Neural cell (in vitro differentiated cells): ENCODE results near the gene ANK2. TPM values are rescaled to one million over a fixed set of nuclear protein-coding genes. Genes with fewer than 3 reads are reported as not detected.

Source experiments
- H2AFZ ChIP-seq: fragments of 200-600, 300-800 bp; sonication (generic), shearing (Covaris generic); 2 replicates; pipeline ENCODE4 v1.6.0; 2014; ENCODE audit warnings: low read depth, mild to moderate bottlenecking, antibody characterized with exemption, low read length, moderate library complexity
- H3F3A ChIP-seq: fragments of 200-600 bp; shearing (Covaris generic); 2 replicates; pipeline ENCODE4 v1.6.1; 2016; ENCODE audit warnings: mild to moderate bottlenecking, moderate library complexity, mixed read lengths, antibody characterized with exemption, low read length; ENCODE audit not compliant: insufficient read depth, poor library complexity, severe bottlenecking
- H3K27ac ChIP-seq: fragments of 200-600, 300-800 bp; sonication (generic), shearing (Covaris generic); 2 replicates; pipeline ENCODE4 v1.5.1; 2014; ENCODE audit warnings: mild to moderate bottlenecking, low read length, moderate library complexity
- H3K27me3 ChIP-seq: fragments of 300-800, 200-600 bp; sonication (generic), shearing (Covaris generic); 2 replicates; pipeline ENCODE4 v1.6.0; 2014; ENCODE audit warnings: mild to moderate bottlenecking, low read depth, low read length, moderate library complexity; ENCODE audit not compliant: insufficient read depth
- H3K36me3 ChIP-seq: fragments of 300-800, 200-600 bp; sonication (generic), shearing (Covaris generic); 2 replicates; pipeline ENCODE4 v1.5.1; 2014; ENCODE audit warnings: mild to moderate bottlenecking, antibody characterized with exemption, low read length, moderate library complexity; ENCODE audit not compliant: insufficient read depth
- H3K4me2 ChIP-seq: fragments of 300-800, 200-600 bp; sonication (generic), shearing (Covaris generic); 2 replicates; pipeline ENCODE4 v1.6.0; 2014; ENCODE audit warnings: mild to moderate bottlenecking, low read length
- H3K4me3 ChIP-seq: fragments of 300-800, 200-600 bp; sonication (generic), shearing (Covaris generic); 2 replicates; pipeline ENCODE4 v1.5.1; 2014; ENCODE audit warnings: mild to moderate bottlenecking, low read length, moderate library complexity
- H3K79me2 ChIP-seq: fragments of 200-600 bp; shearing (Covaris generic); replicated peaks from 2 replicates; pipeline ENCODE4 v1.6.0; 2014; ENCODE audit warnings: mild to moderate bottlenecking, low read length, moderate library complexity; ENCODE audit not compliant: insufficient read depth
- H3K9ac ChIP-seq: fragments of 300-800, 200-600 bp; sonication (generic), shearing (Covaris generic); 2 replicates; pipeline ENCODE4 v1.6.1; 2016; ENCODE audit warnings: mild to moderate bottlenecking, low read length, mixed read lengths
- H3K9me2 ChIP-seq: fragments of 200-600 bp; shearing (Covaris generic); 2 replicates; pipeline ENCODE4 v1.6.1; 2016; ENCODE audit warnings: mild to moderate bottlenecking, low read length, mixed read lengths; ENCODE audit not compliant: insufficient read depth
- H3K9me3 ChIP-seq: fragments of 200-600, 300-800 bp; sonication (generic), shearing (Covaris generic); 2 replicates; pipeline ENCODE4 v1.6.1; 2016; ENCODE audit warnings: mild to moderate bottlenecking, mixed run types, low read length, moderate library complexity, mixed read lengths
- H4K20me1 ChIP-seq: fragments of 200-600 bp; shearing (Covaris generic); 2 replicates; pipeline ENCODE4 v1.6.1; 2016; ENCODE audit warnings: mild to moderate bottlenecking, mixed run types; ENCODE audit not compliant: insufficient read depth
- CTCF ChIP-seq: fragments of 450-650 bp; IDR thresholded peaks from 2 replicates; pipeline ENCODE4 v1.5.1; 2014; ENCODE audit warnings: antibody characterized with exemption, mild to moderate bottlenecking, moderate library complexity; ENCODE audit not compliant: poor library complexity, severe bottlenecking
- EP300 ChIP-seq: fragments of 450-650 bp; conservative IDR thresholded peaks from 2 replicates; pipeline ENCODE4 v1.6.1; 2014; ENCODE audit warnings: antibody characterized with exemption, mild to moderate bottlenecking, moderate library complexity; ENCODE audit not compliant: poor library complexity, severe bottlenecking
- EZH2 ChIP-seq: fragments of 200-600, 300-800 bp; shearing (Covaris generic), sonication (generic); IDR thresholded peaks from 2 replicates; pipeline ENCODE4 v1.6.1; 2014; ENCODE audit warnings: antibody characterized with exemption, low read length, borderline replicate concordance, mild to moderate bottlenecking; ENCODE audit not compliant: insufficient read depth, poor library complexity, severe bottlenecking
- MXI1 ChIP-seq: fragments of 450-650 bp; conservative IDR thresholded peaks from 2 replicates; pipeline ENCODE4 v1.6.1; 2014; ENCODE audit warnings: antibody characterized with exemption, mild to moderate bottlenecking; ENCODE audit not compliant: poor library complexity, severe bottlenecking
- POLR2AphosphoS5 ChIP-seq: IDR thresholded peaks from 2 replicates; pipeline ENCODE4 v1.6.1; 2012
- RAD21 ChIP-seq: fragments of 450-650 bp; conservative IDR thresholded peaks from 2 replicates; pipeline ENCODE4 v1.6.1; 2014; ENCODE audit warnings: antibody characterized with exemption, mild to moderate bottlenecking, moderate library complexity
- REST ChIP-seq: IDR thresholded peaks from 2 replicates; pipeline ENCODE4 v1.6.1; 2012; ENCODE audit warnings: borderline replicate concordance
- SMC3 ChIP-seq: fragments of 450-650 bp; conservative IDR thresholded peaks from 2 replicates; pipeline ENCODE4 v1.6.1; 2014; ENCODE audit warnings: antibody characterized with exemption, mild to moderate bottlenecking, moderate library complexity; ENCODE audit not compliant: poor library complexity
- TAF1 ChIP-seq: IDR thresholded peaks from 2 replicates; pipeline ENCODE4 v1.6.1; 2012; ENCODE audit warnings: low read depth
- polyA plus RNA-seq: library from polyadenylated mRNA; depleted of rRNA; stranded (reverse); fragments of >200 nt; gene quantifications from 2 replicates; pipeline ENCODE4 v1.2.3, GENCODE V29; 2014

The ANK2 gene
- polyA plus RNA-seq, 1 donor from 2014 or later: 52.0 TPM

- no peaks in the 10 kb centered on the region for H4K20me1 ChIP-seq
- H3K9ac ChIP-seq: no peak overlapping the region
- no peaks in the 10 kb centered on the region for H3K9me2 ChIP-seq
- TF ChIP-seq REST (no peak), EZH2 (no peak), RAD21 (no peak), EP300 (no peak), POLR2AphosphoS5 (no peak), TAF1 (no peak), SMC3 (no peak), MXI1 (no peak), CTCF (no peak)
- H3K27ac ChIP-seq: no peak overlapping the region
- no peaks in the 10 kb centered on the region for H3K79me2 ChIP-seq
- no peak overlapping the region for H3K4me3 ChIP-seq
- H3K4me2 ChIP-seq: no peak overlapping the region
- no peaks in the 10 kb centered on the region for H3K36me3 ChIP-seq
- H3K27me3 ChIP-seq: no peaks in the 10 kb centered on the region
- H2AFZ ChIP-seq: no peak overlapping the region
- H3K9me3 ChIP-seq: no peaks in the 10 kb centered on the region
- H3F3A ChIP-seq: no peaks in the 10 kb centered on the region
Measured at GRCh38 chr4:113157086-113157857, 107.8 kb downstream of the ANK2 start.

GRCh38 chr4:113159942-113160545 is 110.6 kb downstream of the ANK2 start:
- TF ChIP-seq MXI1: no peak
- Histone ChIP-seq H3K9ac (no peak overlapping the region), H4K20me1 (no peaks in the 10 kb centered on the region), H3K9me2 (no peaks in the 10 kb centered on the region), H3K27me3 (no peaks in the 10 kb centered on the region), H3K27ac (no peak overlapping the region), H3K79me2 (no peaks in the 10 kb centered on the region), H3K36me3 (no peaks in the 10 kb centered on the region), H3K9me3 (no peaks in the 10 kb centered on the region), H3K4me2 (no peak overlapping the region), H3K4me3 (no peak overlapping the region), H3F3A (no peaks in the 10 kb centered on the region), H2AFZ (no peak overlapping the region)
